ENCODE results near the gene PTK7.

PTK7 gene

GRCh38 chr6:43090559-43090956 is 14.4 kb downstream of the PTK7 start:
- TF ChIP-seq EP300 (IDR thresholded peaks at IDR 0.05; ENCODE audit: borderline replicate concordance) (no peak), MAX (IDR thresholded peaks at IDR 0.05) (no peak), TEAD4 (IDR thresholded peaks at IDR 0.05) (no peak), CREB1 (IDR thresholded peaks at IDR 0.05; ENCODE audit: low read depth) (no peak), NFIC (IDR thresholded peaks at IDR 0.05) (no peak), EGR1 (IDR thresholded peaks at IDR 0.05) (no peak), TAF1 (IDR thresholded peaks at IDR 0.05; ENCODE audit: low read depth) (no peak), REST (IDR thresholded peaks at IDR 0.05; ENCODE audit: low read depth) (no peak), USF1 (IDR thresholded peaks at IDR 0.05) (no peak), FOXM1 (IDR thresholded peaks at IDR 0.05; ENCODE audit: borderline replicate concordance, low read depth) (no peak), ZBTB7A (IDR thresholded peaks at IDR 0.05; ENCODE audit: low read depth) (no peak), CEBPB (IDR thresholded peaks at IDR 0.05) (no peak), TCF12 (IDR thresholded peaks at IDR 0.05; ENCODE audit: low read depth) (no peak), RAD21 (IDR thresholded peaks at IDR 0.05; ENCODE audit: low read depth) (no peak), YY1 (IDR thresholded peaks at IDR 0.05; ENCODE audit: low read depth) (no peak)

- TF ChIP-seq EGR1 (IDR thresholded peaks at IDR 0.05) = no peak
- no peak for TF ChIP-seq ZBTB7A (IDR thresholded peaks at IDR 0.05; ENCODE audit: low read depth)
- no peak for TF ChIP-seq REST (IDR thresholded peaks at IDR 0.05; ENCODE audit: low read depth)
- TF ChIP-seq TCF12 (IDR thresholded peaks at IDR 0.05; ENCODE audit: low read depth) = no peak
- TF ChIP-seq CREB1 (IDR thresholded peaks at IDR 0.05; ENCODE audit: low read depth) = no peak
Observed at GRCh38 chr6:43091020-43091419, 14.9 kb downstream of the PTK7 start.

DNA sequence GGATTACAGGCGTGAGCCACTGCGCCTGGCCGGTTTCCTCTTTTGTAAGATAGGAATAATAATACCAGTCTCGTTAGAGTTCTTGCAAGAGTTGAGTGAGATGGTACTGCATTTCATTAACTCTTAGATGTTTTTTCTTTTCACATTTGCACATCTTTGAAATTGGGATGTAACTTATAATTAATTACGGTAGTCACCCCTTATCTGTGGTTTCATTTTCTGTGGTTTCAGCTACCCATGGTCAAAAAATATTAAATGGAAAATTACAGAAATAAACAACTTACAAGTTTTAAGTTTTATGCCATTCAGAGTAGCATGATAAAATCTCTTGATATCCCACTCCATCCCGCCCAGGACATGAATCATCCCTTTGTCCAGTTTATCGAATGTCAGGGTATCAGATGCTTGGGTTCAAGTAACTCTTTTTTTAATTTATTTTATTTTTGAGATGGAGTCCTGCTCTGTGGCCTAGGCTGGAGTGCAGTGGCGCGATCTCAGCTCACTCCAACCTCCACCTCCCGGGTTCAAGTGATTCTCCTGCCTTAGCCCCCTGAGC is 15.4 kb downstream of the PTK7 start:
- TF ChIP-seq RAD21 (IDR thresholded peaks at IDR 0.05; ENCODE audit: low read depth) (no peak), TCF12 (IDR thresholded peaks at IDR 0.05; ENCODE audit: low read depth) (no peak), USF1 (IDR thresholded peaks at IDR 0.05) (no peak), CEBPB (IDR thresholded peaks at IDR 0.05) (no peak), NFIC (IDR thresholded peaks at IDR 0.05) (no peak), TEAD4 (IDR thresholded peaks at IDR 0.05) (no peak), CREB1 (IDR thresholded peaks at IDR 0.05; ENCODE audit: low read depth) (no peak), REST (IDR thresholded peaks at IDR 0.05; ENCODE audit: low read depth) (no peak), TAF1 (IDR thresholded peaks at IDR 0.05; ENCODE audit: low read depth) (no peak), ZBTB7A (IDR thresholded peaks at IDR 0.05; ENCODE audit: low read depth) (no peak), FOXM1 (IDR thresholded peaks at IDR 0.05; ENCODE audit: borderline replicate concordance, low read depth) (no peak), MAX (IDR thresholded peaks at IDR 0.05) (no peak), YY1 (IDR thresholded peaks at IDR 0.05; ENCODE audit: low read depth) (no peak), EGR1 (IDR thresholded peaks at IDR 0.05) (no peak)

DNA sequence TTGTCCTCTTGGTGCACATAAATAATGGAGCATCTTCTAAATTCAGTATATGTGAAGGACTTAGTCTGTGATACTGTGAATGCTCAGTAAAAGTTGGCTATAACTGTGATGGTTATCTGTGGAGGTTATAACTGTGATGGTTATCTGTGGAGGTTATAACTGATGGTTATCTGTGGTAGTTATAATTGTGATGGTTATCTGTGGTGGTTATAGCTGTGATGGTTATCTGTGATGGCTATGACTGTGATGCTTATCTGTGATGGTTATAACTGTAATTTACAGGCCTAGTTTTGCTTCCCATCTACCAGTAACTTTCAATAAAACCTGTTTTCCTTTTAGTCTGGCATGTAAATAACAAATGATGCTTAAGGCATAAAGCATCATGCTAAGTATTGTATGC is 16.5 kb downstream of the PTK7 start:
- TF ChIP-seq REST (IDR thresholded peaks at IDR 0.05; ENCODE audit: low read depth) (no peak), TEAD4 (IDR thresholded peaks at IDR 0.05) (no peak), TAF1 (IDR thresholded peaks at IDR 0.05; ENCODE audit: low read depth) (no peak), EGR1 (IDR thresholded peaks at IDR 0.05) (no peak), NFIC (IDR thresholded peaks at IDR 0.05) (no peak)

Data from Ishikawa (cell line).